GM19328 (cell line): ENCODE results near the gene ATCAY.
"Not testable (repeated sequence)": the region's sequence is repeated elsewhere in the genome, so short reads cannot be mapped to it uniquely, and the experiment has no call there.

Experiments
- ATAC-seq: cut with Tn5 transposase; IDR thresholded peaks from one replicate; pipeline ENCODE4 v1.9.1; 2021; ENCODE audit warnings: mild to moderate bottlenecking, moderate library complexity; ENCODE audit not compliant: unreplicated experiment

Gene ATCAY

DNA sequence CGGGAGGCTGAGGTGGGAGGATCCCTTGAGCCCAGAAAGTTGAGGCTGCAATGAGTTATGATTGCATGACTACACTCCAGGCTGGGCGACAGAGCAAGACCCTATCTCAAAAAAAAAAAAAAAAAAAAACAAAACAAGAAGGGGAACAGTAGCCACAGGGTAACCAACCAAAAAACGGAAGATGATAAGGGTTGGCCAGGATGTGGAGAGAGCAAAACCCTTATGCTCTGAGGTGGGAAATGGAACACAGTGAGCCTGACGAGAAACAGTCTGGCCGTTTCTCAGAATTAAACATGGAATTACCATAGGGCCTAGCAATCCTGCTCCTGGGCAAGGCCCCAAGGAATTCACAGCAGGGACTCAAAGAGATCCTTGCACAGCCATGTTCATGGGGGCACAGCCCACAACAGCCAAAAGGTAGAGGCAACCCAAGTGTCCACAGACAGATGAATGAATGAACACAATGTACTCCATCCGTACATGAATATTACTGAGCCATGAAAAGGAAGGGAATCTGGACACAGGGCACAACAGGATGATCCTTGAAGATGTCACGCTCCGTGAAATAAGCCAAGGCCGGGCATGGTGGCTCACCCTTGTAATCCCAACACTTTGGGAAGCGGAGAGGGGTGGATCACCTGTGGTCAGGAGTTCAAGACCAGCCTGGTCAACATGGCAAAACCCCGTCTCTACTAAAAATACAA is 63.7 kb downstream of the ATCAY start:
- no peak for ATAC-seq

DNA sequence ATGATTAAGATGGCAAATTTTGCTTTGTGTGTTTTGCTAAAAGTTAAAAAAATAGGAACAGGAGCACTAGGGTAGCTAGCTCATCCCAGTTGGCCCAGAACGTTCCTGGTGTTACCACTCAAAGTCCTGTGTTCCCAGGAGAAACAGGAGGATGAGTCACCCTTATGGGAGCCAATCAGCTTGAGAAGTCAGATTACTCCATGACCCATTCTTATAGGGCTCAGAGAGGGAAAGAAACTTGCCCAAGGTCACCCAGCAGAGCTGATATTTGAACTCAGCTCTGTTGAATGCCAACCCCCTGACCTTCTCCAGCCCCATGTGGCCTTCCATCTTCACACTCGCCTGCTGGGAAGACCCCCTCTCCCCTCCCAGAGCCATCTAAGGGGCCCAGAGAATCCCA is 65.4 kb downstream of the ATCAY start:
- ATAC-seq: no peak

DNA sequence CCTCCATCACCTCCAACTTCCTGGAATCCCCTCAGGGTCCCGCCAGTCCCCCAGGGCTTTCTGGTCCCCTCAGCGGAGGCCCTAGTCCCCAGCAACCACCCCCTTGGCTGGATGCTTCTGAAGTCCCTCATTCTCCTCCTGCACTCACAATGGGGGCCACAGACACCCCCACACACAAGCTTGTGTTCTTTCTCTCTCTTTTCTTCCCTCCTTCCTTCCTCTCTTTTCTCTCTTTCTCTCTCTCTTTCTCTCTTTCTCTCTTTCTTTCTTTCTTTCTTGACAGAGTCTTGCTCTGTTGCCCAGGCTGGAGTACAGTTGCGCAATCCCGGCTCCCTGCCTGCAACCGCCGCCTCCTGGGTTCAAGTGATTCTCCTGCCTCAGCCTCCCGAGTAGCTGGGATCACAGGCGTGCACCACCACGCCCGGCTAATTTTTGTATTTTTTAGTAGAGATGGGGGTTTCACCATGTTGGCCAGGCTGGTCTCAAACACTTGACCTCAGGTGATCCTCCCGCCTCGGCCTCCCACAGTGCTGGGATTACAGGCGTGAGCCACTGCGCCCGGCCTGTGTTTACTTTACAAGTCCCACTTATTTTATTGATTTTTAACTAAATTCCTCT is 66.9 kb downstream of the ATCAY start:
- ATAC-seq: not testable (repeated sequence)

DNA sequence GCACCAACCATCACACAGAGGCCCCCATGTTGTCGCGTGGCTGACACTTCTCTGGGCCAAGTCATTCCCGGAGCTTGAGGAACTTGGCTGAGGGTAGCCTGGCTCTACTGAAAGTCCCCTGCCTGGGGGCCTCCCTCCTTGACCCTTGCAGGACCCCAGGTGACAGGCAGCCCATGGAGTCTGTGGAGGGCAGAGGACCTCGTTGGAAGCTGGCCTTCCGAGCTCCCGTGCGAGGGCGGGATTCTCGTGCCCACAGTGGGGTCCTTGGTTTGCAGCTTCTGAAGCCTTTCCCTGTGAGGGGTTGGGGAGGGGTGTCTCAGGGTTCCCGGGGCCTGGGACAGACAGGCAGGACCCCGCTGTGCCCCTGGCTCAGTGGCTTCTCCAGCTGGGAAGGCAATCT is 68.8 kb downstream of the ATCAY start:
- no peak for ATAC-seq

DNA sequence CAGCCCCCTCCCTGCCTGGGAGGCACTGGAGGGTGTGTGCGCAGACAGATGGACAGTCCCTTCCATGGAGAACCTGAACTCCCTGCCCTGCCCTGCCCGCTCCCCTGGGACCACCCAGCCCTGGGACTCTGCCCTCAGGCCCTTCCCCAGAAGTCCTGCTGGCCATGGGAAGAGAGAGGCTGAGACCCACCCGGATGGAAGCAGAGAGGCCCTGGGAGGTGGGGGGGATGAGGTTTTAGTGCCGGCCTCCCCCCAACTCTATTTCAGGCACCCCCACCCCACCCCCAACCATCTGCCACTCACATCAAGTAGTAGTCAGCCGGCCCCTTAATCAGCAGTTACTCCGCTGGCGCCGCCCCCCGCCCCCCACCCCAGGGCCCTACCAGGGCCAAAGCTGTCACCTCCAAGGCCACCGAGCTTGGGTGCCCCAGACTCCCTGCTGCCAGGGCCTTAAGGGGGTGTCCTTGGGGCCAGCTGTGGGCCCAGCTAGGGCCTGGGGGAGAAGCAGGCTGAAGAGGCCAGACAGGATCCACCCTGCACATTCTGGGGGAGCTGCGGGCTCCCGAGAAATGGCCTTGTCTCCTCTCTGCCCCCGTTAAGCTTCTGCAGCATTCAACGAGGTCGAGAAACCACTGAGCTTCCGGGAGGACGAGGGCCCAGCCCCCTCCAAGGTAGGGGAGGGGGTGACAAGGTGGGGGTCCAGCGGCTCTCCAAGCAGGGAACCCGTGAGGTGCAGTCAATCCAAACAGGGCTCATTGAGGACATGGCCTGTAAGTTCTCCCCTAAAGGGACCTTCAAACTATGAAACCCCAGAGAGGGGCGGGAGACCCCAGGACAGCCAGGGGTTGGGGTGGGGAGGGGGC is 69.7 kb downstream of the ATCAY start:
- no peak for ATAC-seq

DNA sequence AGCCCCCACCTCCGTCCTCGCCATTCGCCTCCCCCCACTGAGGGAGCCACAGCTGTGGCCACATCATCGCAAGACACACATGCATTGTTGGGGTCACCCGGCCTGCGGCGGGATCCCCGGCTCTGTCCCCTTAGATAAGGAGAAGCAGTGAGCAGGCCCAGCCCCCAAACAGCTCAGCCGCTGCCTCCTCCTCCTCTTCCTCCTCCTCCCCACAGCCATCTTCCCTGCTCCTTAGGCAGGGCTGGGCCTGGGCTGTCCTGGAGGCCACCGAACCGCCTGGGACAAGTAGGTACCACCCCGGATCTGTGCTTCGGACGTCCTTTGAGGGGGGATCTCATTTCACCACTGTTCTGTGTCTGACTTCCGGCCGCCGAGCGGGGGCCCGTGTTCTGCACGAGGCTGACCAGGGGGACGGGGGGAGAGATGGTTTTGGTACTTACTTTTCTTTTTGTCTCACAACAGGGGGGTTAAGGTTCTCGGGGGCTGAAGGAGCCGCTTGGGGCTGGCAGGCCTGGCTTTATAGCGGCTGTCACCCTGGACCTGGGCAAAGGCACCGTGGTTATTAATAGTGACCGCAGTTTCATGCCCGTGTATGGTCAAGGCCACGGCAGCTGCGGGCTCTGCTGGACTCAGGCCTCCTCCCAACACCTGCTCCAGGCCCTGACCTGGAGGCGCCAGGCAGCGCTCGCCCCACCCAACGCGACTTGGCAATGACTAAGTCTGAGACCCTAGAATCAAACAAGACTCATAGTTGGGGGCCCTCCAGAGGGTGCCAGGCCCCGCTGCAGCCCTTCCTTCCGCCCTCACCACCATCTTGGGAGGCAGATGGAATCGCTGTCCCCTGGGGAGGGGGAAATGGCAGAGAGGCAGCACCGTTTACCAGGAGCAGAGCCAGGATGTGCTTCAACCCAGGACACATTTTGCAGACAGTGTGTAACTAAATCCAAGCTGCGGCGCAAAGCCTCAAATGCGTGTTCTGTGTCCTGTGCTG is 70.7 kb downstream of the ATCAY start:
- no peak for ATAC-seq

DNA sequence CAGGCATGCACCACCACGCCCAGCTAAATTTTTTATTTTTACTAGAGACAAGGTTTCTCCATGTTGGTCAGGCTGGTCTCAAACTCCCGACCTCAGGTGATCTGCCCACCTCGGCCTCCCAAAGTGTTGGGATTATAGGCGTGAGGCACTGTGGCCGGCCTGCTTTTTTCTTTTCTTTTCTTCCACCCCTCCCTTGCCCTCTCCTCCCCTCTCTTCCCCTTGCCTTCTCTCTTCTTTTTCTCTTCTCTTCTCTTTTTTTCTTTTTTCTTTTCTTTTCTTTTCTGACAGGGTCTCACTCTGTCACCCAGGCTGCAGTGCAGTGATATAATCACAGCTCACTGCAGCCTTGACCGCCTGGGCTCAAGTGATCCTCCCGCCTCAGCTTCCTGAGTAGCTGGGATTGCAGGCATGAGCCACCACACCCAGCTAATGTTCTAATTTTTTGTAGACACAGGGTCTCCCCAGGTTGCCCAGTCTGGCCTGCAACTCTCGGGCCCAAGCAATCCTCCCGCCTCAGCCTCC is 72.3 kb downstream of the ATCAY start:
- ATAC-seq: not testable (repeated sequence)

DNA sequence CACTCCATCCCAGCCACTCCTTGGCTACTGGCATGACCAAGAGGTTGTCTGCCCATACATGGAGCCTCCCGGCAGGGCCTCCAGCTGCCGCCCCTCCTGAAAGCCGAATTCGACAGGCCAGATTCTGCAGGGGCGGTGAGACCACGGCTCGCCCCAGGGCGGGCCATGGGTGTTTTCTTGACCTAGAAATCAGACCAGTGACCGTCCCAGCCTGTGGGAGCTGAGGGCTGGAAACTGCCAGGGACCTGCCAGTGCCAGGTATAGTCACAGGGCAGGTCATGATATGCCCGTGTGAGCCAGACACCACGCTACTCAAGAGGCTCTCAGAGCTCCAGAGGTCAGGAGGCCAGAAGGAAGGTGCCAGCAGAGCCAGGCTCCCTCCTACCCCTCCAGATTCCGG is 73.6 kb downstream of the ATCAY start:
- no peak for ATAC-seq

DNA sequence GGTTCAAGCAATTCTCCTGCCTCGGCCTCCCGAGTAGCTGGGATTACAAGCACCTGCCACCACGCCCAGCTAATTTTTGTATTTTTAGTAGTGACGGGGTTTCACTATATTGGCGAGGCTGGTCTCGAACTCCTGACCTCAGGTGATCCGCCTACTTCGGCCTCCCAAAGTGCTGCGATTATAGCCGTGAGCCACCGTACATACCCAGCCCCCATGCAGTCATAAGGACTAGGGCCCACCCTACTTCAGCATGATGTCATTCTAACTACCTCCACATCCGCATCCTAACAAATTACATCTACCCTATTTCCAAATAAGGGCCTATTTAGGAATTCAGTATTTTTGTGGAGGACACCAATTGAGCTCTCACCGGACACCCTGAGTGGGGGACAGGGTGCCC is 74.8 kb downstream of the ATCAY start:
- not testable (repeated sequence) for ATAC-seq

DNA sequence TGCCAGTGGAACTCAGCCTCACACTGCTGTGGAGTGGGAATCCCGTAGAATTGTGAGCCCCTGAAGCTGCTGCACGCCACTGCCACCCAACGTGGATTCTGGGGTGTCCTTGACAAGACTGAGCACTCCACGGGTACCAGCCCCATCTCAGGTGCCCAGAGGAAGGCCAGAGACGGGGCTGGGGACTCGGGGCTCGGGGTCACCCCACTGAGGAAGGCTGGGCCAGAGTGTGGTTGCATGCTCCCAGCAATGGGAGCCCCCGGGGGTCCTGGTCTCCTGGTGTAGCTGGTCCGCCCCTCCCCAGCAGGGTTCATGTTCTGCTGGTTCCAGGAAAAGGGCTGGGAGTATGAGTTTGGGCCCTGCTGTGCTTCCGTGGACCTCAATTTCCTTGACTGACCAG is 75.2 kb downstream of the ATCAY start:
- no peak for ATAC-seq

DNA sequence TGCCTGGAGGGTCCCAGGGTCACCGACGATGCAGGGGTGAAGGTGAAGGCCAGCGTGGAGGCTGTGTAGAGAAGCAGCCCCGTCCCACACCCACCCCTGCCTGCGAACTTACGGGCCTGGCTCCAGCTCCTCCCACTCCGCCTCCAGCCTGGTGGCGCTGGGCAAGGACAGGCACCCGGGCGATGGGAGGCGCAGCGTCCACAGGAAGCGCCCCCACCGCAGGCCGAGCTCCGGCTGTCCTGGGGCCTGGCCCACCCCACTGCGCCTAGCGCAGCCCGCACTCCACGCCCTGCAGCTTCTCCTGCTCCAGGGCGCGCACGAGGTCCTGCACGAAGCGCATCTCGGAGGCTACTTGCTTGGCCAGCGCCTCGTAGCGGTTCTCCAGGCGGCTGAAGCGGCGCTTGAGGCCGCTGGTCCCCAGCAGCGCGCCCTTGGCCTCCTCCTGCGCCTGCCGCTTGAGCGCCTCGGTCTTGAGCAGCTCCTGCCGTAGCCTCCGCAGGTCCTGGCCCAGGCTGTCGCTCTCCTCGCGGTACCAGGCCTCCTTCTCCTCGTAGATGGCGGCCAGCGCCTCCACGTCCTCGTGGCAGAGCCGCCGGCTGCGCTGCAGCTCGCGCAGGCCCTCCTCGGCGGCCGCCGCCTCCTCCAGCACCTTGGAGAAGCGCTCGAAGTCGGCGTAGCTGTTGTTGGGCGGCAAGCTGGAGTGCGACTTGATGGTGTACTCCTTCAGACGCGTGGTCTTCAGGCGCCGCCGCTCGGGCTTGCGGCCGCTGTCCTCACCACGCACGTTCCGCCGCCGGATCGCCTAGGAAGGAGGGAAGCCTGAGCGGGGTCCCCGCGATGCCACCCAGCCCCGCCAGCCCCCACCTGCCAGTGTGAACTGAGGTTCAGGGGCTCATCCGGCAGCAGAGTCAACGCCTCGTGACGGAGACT is 78.6 kb downstream of the ATCAY start:
- no peak for ATAC-seq

DNA sequence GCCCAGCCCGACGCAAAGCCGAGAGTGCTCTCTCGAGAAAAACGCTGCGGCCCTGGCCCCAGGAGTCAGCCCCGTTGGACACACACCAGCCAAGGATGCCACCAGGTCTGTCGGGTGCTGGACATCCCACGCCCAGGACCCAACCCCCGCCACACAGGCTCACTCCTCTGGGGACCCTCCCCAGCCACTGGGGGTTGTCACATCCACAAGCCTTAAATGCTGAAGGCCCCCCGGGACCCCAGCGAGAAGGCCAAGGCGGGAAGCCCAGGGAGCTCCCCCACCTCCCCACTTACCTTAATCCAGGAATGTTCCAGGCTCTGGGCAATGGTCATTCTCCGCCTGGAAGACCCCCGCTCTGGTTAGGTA is 79.3 kb downstream of the ATCAY start:
- ATAC-seq: no peak

DNA sequence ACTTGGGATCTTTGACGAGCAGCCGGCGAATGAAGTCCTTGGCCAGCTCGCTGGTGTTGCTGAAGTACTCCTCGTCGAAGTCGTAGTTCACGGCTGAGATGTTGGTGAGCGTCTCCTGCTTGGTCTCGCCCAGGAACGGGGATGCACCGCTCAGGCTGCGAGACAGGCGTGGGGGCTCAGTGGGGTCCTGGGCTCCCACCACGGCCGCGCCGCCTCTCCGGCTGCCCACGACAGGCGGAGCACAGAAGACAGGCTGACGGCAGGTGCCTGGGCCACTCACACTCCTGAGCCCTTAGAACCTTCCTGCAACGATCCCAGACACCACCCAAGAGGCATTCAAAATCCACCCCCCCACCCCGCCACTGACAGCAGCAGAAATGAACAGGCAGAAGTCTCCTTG is 80.5 kb downstream of the ATCAY start:
- no peak for ATAC-seq

DNA sequence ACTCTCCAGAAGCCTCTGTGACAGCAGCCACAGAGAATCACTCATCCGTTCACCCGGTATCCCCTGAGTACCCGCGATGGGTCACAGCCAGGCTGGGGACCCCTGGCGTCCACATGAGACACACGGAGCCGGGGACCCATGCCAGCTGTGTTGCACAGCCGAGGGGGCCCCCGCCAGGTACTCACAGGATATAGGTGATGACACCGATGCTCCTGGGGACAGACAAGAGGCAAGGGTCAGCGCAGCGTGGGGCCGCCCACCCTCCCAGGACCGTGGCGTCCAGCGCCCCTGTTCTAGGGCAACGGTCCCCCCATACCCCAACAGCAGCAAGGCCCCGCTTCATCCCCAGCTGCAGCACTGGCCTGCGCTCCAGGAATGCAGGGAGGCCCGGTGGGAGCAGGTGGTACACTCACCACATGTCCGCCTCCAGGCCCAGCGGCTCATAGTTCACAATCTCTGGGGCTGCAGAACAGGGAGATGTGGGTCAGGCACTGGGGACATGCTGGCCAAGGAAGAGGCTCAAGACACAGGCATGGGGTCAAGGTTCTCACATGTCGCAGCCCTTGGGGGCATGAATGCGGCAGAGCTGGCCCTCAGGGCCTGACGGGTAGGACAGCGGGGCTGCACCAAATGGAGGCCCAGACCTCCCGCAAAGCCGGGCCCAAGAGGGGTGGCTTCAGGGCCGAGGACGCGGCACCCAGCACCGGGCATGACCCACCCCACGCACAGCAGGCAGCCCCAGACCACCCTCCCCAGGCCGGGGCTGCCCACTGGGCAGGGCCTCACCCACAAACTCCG is 83.2 kb downstream of the ATCAY start:
- no peak for ATAC-seq

DNA sequence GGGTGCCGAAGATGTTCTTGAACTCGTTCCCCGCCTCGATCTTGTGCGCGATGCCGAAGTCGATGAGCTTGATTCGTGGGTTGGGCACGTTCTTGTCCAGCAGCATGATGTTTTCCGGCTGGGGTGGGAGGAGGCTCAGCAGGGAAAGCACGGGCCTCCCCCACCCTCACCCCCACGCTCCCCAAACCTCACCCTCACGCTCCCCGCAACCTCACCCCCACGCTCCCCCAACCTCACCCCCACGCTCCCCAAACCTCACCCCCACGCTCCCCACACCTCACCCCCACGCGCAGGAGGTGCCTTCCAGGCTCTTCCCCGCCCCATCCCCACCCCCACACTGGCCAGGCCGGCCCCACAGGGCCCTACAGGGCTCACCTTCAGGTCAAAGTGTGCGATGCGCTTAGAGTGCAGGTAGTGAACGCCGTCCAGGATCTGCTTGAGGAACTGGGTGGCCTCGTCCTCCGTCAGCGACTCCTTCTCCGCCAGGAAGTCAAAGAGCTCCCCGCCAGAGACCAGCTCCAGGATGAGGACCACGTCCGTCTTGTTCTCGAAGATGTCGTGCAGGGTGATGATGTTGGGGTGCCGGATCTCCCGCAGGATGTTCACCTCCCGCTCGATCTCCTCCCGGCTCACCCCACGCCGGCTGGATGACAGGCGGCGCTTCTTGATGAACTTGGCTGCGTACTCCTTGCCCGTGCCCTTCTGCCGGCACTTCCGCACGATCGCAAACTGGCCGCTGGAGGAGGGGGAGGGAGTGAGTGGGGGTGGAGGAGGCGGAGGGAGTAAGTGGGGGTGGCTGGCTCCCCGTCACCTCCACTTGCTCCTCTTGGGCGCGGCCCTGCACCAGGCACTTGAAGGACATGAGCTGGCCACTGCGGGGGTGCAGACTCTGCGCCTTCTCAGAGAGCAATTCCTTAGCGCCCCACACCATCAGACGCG is 84.0 kb downstream of the ATCAY start:
- no peak for ATAC-seq

DNA sequence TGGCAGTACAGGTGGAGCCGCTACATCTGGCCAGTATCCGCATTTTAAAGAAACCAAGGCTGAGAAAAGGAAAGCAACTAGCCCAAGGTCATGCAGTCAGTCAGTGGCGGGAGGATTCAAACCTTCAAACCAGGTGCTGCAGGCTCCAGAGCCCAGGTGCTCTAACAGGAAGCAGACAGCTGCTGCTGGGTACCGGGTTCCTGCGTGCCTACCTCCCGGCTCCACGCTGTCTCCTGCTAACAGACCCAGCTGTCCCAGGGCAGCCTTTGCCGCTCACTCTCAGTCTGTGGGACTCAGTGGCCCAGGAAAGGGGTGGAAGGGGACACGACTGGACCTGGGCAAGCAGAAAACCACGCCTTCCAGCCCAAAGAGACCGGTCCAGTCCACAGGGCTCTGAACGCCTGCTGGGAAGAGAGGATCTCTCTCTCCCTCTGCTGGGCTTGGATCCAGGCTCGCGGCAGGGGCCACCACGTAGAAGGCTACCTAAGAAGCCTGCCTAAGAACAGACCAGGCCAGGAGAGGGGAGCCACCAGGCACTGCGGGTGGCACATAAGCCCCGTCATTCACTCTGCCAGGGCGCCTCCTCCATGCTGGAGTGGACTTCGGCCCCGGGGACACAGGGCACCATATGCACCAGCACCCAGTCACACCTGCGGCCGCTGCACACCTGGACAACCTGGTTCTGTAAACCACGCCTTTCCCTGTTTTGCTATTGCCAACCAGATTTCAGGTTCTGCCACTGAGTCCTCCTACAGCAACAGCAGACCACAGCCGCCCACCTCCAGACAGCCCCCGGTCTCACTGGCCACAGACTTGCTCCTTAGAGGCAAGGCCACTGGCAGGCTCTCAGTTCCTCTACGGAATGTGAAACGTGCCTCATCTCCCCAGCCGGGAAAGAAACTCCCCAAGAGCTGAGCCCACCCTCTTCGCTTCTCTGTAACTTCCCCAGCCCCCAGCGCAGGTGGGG is 85.8 kb downstream of the ATCAY start:
- no peak for ATAC-seq
